NCI-H526 (cell line): ENCODE measurements around the gene C16orf96.
A peak's percentile ranks its signal among the peaks of the same experiment; 100 is the strongest.

Source experiments
- DNase-seq, 2 experiments: peaks; one replicate each; lab custom pipeline; 2025; lab: John Stamatoyannopoulos, UW

C16orf96 gene

GRCh38 chr16:4618645-4619418, 62.7 kb downstream of the C16orf96 start:
- peak in 1 of 2 experiments; percentile 32 for DNase-seq

- no peak for DNase-seq
Observed at GRCh38 chr16:4623593-4623992, 67.5 kb downstream of the C16orf96 start.

DNA sequence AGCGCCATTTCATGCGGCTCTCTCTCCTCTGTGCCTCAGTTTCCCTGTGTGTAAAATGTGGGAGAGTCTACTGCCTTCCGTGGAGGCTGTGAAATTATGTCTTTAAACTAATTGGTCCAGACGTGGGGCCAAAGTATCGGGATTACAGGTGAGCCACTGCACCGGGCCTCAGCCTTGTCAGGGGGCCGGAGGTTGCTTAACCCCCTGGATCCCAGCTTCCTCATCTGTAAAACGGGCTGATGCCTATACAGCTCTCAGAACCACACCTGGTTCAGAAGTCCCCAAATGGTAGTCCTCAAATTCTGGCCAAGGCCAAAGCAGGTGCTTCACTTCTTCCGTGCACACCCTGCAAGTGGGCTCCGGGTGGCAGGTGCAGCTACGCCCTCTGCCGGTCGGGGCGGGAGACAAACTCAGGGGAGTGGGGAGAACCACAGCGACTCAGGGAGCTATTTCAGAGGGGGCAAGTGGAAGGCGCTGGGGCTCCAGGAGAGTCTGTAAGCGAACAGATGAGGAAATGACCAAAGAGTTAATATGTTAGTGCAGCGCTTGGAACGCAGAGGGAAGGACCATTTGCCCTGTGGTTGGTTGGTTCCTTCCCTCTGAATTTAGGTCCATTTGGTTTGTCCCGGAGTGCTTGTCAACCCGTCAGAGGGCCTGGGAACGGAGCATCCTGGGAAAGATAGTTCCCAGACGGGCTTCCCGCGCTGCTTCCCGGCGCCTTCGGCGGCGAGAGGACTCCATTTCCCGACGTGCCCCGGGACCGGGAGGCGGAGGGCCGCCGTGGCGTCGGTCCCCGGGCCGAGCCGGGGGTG, 68.1 kb downstream of the C16orf96 start, which contains the start of gene MGRN1:
TSS of gene MGRN1 (plus strand) at position 812 of the 812 bp plus-strand sequence. CDS start 135 bp downstream, outside the sequence.
- peak; percentile 85 to 95 for DNase-seq

DNA sequence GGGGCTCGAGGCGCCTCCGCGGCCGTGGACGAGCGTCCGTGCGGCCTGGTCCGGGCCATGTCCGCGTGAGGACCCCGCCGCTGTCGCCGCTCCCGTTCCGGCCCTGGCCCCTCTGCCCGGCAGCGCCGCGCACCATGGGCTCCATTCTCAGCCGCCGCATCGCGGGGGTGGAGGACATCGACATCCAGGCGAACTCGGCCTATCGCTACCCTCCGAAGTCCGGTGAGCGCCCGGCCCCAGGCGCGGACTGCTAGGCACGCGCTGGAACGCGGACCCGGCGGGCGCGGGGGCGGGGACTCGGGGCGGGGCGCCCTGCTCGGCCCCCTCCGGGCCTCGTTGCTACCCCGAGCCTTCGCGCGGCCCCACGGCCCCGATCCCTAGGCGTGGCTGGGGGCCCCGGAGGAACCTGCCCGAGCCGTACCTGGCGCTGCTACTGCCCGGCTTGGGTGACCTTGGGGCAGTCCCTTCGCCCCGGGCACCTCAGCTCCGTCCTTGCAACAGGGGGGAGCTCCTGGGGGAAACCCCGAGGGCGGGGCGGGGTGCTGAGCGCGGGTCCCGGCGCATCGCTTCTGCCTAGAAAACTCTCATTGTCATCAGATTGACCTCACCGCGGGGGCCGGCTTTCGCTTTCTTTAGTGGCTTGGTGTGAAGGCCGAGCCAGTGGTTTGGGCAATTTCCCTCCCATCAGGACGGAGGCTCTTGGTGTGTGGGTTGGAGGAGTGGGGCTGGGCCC, 68.9 kb downstream of the C16orf96 start:
- peak in 1 of 2 experiments; percentile 65 for DNase-seq

GRCh38 chr16:4625560-4626159, 69.5 kb downstream of the C16orf96 start:
- DNase-seq, result peak in 1 of 2 experiments; percentile 53

DNA sequence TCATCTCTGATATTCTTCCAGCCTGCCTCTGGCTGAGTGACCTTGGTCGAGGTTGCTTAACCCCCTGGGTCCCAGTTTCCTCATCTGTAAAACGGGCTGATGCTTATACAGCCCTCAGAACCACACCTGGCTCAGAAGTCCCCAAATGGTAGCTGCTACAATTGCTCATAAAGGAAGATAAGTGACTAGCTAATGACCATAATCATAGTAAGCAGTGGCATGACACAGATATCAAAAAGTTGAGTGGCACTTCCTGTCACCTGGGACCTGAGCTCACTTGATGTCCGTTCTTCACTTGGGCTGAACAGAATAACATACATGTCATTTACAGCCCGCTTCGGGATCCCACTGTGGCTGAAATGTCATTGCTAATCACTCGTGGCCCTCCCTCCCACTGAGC, 70.3 kb downstream of the C16orf96 start:
- DNase-seq, result no peak

GRCh38 chr16:4628283-4628682, 72.1 kb downstream of the C16orf96 start:
- no peak for DNase-seq

DNA sequence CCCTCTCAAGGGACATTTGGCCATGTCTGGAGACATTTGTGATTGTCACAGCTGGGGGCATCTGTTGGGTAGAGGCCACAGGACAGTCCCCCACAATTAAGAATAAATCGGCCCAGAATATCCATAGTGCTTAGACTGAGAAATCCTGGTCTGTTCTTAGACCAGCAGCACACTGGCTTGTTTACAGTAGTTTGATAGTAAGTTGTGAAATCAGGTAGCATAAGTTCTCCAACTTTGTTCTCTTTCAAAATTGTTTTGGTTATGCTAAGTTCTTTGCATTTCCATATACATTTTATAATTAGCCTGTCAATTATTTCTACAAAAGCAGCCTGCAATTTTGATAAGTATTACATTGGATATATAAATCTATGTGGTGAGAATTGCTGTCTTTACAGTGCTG, 75.3 kb downstream of the C16orf96 start:
- no peak for DNase-seq

- DNase-seq, result no peak
Observed at GRCh38 chr16:4633910-4634635, 77.9 kb downstream of the C16orf96 start.

- no peak for DNase-seq
Observed at GRCh38 chr16:4634768-4635167, 78.6 kb downstream of the C16orf96 start.

- DNase-seq, result no peak
Observed at GRCh38 chr16:4636196-4636595, 80.1 kb downstream of the C16orf96 start.

DNA sequence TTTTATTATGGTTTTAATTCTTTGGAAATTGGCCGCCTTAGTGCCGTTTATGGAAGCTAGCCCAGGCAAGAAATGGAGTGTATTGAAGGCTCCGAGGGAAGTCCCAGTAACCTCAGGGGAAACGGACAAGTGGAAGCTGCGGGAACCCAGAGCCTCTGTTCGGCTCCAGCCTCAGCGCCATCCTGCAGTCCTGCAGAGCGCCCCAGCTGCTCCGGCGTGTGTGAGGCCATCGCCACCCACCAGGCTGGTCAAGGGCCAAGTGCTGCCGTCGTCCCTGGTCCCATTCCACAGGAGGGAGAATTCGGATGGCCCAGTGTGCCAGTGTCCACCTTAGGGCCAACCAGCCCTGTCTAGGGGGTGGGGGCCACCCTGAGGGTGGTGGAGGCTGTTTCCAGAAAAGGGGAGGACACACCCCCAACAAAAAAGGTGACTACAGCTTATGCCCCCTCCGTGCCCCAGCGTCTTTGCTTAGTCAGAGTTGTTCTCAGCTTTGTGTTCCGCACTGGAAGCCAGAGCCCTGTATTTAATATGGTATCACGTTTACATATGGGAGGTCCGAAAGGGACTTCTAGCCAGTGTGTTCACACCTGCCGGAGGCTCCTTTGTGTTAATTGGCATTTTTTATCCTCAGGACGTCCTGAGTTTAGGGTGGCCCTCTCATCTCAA, 81.5 kb downstream of the C16orf96 start:
- no peak for DNase-seq

GRCh38 chr16:4639899-4640509, 83.9 kb downstream of the C16orf96 start:
- DNase-seq, result no peak

GRCh38 chr16:4640572-4641305, 84.6 kb downstream of the C16orf96 start:
- no peak for DNase-seq

DNA sequence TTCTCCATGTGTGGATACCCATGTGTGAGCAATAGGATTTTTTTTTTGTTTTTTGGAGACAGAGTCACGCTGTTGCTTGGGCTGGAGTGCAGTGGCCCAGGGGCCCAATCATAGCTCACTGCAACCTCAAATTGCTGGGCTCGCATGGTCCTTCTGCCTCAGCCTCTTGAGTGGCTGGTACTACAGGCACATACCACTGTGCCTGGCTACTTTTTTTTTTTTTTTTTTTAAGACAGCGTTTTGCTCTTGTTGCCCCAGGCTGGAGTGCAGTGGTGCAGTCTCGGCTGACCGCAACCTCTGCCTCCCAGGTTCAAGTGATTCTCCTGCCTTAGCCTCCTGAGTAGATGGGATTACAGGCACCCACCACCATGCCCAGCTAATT, 85.2 kb downstream of the C16orf96 start:
- DNase-seq, result no peak

- no peak for DNase-seq
Observed at GRCh38 chr16:4641895-4642294, 85.8 kb downstream of the C16orf96 start.

DNA sequence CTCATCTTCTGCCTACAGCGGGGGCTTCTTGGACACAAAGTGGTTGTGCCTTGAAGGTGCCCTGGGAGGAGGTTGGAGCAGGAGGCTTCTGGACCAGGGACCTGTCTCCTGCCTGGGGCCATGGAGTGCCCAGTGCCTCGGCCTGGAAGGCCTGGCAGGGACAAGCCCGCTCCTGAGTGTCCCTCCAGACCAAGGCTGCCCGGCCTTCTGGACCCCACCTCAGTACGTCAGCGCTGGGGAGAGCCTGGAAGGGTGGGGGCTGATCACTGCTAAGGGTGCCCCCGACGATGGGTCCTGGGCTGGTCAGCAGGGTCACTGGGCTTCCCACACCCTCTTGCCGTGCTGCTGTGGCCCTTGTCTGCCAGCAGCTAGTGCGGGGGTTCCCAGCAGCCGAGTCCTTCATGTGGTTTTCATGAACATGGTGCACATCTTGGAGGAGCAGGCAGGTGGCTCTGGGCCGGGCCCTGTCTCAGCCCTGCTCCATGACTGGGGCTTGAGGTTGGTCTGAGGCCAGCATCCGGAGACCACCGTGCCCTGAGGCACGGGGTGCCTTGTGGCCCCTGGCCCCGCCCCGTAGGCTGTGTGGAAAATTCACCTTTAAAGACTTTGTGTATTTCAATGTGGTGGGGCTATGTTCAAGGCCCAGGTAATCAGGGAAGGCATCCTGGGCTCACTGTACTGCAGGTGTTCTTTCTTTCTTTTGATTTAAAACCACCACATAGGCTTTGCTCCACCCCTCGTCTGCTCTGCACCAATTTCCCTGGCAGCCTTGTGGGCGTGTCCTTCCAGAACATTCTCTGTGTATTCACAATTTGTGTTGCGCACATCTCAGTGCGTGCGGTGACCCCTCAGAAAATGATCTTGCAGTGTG, 90.9 kb downstream of the C16orf96 start:
- no peak for DNase-seq

- DNase-seq, result no peak
Observed at GRCh38 chr16:4647644-4647980, 91.5 kb downstream of the C16orf96 start.

DNA sequence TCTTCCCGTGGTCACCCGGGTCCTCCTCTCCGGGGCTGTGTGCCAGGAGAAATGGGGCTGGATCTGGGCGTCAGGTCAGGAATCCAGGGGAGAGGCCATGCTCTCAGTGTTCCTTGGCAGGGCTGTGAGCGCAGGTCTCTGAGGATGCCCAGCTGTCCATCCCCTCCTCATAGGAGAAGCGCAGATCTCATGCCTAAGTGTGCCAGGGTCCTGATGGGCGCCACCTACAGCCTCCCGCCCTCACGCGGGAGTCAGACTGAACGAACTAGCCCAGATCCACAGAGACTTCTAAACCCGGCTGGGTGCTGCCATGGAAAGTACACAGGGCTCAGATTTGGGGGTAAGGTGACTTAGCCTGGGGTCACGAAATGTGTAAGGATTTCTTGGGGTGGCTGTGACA, 92.8 kb downstream of the C16orf96 start:
- no peak for DNase-seq
